CD4-positive, alpha-beta T cell treated with Interleukin-10 for 1 hour (primary cell): ENCODE data around the gene ITM2C.

ENCODE experiments used
- DNase-seq: peaks from one replicate; pipeline ENCODE4 v3.0.0-alpha.2; 2020

The ITM2C gene

GRCh38 chr2:230895536-230896345 lies 31.0 kb downstream of the ITM2C start:
- DNase-seq = no peak

GRCh38 chr2:230896346-230897115 lies 31.8 kb downstream of the ITM2C start:
- DNase-seq = no peak

- DNase-seq = no peak
Observed at GRCh38 chr2:230898016-230898712, 33.4 kb downstream of the ITM2C start.

GRCh38 chr2:230898713-230899091 lies 34.0 kb downstream of the ITM2C start:
- DNase-seq = no peak

- no peak for DNase-seq
Observed at GRCh38 chr2:230899287-230899686, 34.5 kb downstream of the ITM2C start.

DNA sequence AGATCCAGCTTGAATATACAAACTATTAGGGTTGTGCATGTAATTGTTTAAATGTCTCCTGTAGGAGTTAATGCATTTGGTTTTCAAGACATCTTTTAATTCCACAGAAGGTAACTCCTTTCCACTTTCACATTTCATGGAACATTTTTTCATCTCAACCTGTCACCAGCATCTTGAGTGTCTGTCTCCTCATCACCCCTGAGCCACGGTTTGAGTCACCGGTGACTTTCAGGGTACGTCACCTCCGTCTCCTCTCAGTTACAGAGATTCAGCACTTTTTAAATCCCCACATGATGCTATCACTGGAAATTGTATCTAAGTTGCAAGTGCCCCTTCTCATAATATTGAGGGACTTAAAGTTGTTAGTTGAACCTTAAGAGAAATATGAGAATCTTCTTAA lies 35.0 kb downstream of the ITM2C start:
- no peak for DNase-seq

- no peak for DNase-seq
Observed at GRCh38 chr2:230900336-230900995, 35.7 kb downstream of the ITM2C start.

DNA sequence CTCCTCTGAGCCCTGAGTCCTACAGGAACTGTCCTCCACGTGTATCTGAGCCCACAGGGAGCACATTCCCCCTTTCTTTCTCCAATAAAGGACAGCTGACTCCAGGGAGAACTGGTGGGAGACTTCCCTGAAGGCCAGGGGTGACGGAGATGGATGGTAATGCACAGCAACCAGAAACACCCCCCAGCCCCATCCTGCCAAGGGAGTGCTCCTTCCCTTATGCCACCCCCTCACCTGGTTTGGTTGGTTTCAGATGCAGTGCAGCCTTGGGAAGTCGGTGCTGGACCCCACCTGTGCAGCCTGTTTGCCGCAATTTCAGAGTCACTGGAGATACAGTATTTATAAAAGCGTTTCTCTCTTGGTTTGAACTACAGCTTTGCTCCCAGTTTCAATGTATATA lies 36.3 kb downstream of the ITM2C start:
- no peak for DNase-seq

- DNase-seq = peak; percentile 66
Observed at GRCh38 chr2:230902180-230902899, 37.6 kb downstream of the ITM2C start.

- DNase-seq = no peak
Observed at GRCh38 chr2:230903231-230904150, 38.7 kb downstream of the ITM2C start.

- no peak for DNase-seq
Observed at GRCh38 chr2:230904856-230905447, 40.2 kb downstream of the ITM2C start.

DNA sequence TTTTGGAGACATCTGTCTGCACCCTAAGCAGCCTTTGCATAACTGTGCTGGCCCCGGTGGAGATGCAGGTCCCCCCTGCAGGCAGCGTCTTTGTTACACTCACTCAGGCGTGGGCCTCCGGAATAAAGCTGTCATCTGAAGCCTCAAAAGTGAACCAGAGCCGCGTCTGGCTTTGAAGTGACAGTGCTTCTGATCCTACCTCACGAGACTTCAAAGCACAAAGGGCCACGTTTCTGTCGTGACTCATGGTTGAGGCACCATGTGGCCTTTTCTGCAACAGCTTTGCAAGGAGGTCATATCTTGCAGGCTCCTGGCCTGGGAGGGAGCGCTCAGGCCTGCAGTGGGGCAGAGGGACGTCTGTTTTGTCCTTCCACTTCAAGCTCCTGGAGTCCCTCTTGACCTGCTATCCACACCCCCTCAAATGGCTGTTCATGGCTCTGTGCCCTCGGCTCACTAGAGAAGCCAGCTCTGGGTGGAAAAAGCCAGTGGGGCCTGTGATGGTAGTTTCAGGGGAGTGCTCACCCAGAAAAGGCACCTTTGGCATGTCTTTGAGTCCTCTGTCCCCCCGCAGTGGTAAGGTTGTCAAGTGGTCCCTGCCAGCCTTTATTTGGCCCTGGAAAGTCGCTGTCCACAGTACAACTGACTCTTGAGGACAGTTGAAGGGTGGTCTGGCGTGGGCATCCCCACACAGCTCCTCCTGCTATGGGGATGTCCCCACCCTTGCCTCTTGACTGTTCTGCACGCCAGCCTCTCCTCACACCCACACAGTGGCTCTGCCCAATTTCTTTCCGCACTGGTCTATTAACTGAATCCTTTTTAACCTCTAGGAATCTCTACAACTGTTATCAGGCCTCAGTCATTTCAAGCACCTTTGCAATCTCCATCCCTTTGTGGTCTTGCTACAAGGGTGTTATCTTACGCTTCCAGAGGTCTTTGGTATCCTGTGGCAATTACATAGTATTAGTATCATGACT lies 41.0 kb downstream of the ITM2C start:
- peak; percentile 54 for DNase-seq

DNA sequence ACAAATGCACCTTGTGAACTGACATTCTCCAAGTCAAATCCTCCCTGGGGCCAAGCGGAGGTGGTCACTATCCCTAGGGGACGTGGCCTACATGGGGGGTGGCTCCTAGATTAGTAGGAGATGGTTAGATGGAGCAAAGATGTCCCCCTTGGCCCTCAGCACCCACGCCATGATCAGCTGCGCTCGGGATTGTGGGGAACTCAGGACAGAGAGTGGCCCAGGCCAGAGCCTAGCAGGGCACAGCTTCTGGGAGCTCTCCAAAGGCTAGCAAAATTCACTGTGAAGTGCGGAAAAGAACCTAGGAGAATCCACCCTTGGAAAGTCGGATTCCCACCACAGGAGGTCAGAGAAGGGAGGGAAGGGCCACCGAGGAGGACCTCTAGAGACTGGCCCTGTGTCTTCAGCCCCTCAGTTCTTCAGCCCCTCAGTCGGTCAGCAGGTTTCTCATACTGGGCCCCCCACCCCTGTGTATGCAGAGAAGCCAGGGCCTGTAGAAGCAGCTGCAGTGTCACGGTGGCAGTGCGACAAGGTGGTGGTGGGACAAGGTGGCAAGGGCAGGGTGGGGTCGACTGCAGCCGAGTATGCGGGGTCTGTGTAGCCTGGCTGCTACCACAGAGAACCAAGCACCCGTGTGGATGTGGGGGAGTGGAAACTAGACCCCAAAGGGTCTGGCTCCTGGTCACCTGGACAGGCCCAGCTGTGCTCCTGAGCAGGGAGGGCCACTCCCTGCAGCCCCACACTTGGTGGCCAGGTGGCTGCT lies 41.9 kb downstream of the ITM2C start:
- no peak for DNase-seq

- no peak for DNase-seq
Observed at GRCh38 chr2:230907361-230908091, 42.8 kb downstream of the ITM2C start.

DNA sequence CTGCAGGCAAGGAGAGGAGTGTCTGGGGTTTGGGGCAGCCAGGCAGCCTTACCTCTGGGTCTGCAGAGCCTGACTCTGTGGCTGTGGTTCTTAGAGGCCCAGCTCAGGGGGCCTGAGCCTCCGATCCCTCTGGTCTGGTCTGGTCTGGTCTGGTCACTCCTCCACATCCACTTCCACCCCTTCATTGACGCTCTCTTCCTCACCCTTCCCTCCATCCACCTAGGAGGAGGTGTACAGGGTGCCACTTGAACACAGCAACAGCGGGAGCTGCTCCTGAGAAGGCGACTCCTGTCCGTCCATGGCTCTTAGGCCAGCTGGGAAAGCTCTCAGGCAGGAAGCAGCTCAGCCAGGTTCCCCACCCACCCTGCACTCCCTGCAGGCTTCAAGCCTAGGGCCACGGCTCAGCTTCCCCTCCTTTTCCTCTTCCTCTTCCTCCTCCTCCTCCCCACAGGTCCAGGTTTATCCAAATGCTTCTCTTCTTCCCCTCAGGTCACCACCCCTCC lies 43.4 kb downstream of the ITM2C start:
- DNase-seq = no peak

DNA sequence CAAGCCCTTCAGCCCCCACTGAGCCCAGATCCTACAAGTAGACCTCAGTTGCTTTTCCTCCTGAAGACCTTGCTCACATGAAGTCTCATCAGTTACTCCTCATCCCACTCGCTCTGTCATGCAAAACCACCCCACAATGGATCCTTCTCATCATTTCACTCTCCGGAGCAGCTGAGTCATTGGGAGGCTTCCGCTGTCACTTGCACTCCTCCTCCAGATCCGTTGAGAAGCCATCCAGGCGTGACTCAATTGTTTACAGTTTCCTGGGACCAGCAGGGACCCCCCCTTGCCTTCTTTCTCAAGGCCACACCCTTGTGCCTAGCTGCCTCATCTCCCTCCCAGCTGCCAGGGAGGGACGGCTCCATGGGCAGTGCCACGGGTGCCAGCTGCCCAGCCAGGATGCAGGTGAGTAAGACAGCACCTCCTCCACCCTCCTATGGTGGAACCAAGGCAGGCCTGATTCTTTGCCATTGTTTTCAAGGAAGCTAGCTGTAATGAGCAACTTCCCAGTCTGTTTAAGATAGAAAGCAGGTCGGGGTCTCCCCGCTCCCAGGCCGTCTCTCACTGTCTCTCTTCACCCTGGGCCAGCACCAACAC lies 44.0 kb downstream of the ITM2C start:
- DNase-seq = no peak

DNA sequence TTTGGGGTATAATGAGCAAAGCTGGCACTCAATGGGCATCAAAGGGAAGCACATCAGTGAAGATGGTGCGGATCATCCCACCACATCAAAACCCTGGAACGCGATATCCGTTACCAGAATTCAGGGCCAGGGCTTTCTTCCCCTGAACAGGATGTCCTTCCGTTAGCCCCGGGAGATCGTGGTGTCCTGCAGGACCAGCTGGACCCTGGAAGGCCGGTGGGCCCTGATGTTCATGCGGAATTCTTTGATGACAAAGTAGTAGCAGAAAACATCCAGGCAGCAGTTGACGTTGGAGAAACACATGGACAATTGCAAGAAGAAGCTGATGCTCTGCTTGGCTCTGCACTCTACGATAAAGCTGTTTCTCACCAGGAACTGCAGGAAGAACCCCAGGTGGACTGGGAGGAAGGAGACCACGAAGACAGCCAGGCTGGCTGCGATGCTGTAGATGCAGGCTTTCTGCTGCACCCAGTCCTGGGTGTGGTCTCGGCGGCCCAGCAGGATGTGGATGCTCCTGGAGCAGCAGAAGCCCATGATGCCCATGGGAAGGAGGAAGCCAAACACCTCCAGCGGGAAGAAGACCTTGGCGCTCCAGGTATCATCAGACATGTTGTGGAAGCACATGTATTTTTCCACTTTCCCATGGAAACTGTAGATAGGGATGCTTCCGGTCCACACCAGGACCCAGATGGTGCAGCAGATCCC lies 45.3 kb downstream of the ITM2C start:
- DNase-seq = no peak
